MM.1S (cell line): Measurements from ENCODE around the gene B3GNT5.

Source experiments
- CTCF ChIP-seq: fragments of 300-600 bp; sonication (generic); IDR thresholded peaks from 2 replicates; pipeline ENCODE4 v1.5.1; 2016; ENCODE audit warnings: antibody characterized with exemption, low read length, mixed read lengths
- EZH2 ChIP-seq: fragments of 300-600 bp; sonication (generic); optimal IDR thresholded peaks from 2 replicates; pipeline ENCODE3; 2017; ENCODE audit warnings: low read depth, mild to moderate bottlenecking, antibody characterized with exemption, low read length, mixed read lengths
- EZH2phosphoT487 ChIP-seq: fragments of 300-600 bp; sonication (generic); IDR thresholded peaks from 2 replicates; pipeline ENCODE4 v1.6.1; 2018; ENCODE audit warnings: antibody characterized with exemption, low read length

DNA sequence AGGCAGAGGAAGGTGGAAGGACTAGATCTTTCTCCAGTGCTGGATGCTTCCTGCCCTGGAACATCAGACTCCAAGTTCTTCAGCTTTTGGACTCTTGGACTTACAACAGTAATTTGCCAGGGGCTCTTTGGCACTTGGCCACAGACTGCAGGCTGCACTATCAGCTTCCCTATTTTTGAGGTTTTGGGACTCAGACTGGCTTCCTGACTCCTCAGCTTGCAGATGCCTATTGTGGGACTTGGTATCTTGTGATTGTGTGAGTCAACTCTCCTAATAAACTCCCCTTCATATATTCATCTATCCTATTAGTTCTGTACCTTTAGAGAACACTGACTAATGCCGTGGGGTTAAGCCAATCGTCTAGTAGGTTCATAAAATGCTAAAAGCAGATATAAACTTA is 8.8 kb upstream of the B3GNT5 start:
- TF ChIP-seq CTCF (no peak), EZH2 (no peak), EZH2phosphoT487 (no peak)
